HepG2 (cell line): ENCODE measurements around the gene LATS1. TPM values are rescaled to one million over a fixed set of nuclear protein-coding genes. Genes with fewer than 3 reads are reported as not detected.

ENCODE experiments used
- ASH2L ChIP-seq: fragments of 300-600, 200-600 bp; sonication (generic); IDR thresholded peaks from 2 replicates; pipeline ENCODE4 v1.7.0; 2017; ENCODE audit warnings: low read depth, mild to moderate bottlenecking, moderate library complexity, mixed read lengths, low read length; ENCODE audit not compliant: insufficient read length
- CBX1 ChIP-seq: IDR thresholded peaks from one replicate; pipeline ENCODE4 v1.6.1; 2016; ENCODE audit warnings: antibody characterized with exemption, low read depth
- CCAR2 ChIP-seq: fragments of 200-400 bp; formaldehyde crosslinking; optimal IDR thresholded peaks from 2 replicates; pipeline ENCODE3; 2018; ENCODE audit warnings: low read depth, mild to moderate bottlenecking, low read length, moderate library complexity
- DRAP1 ChIP-seq: IDR thresholded peaks from 2 replicates; pipeline ENCODE4 v1.6.1; 2016; ENCODE audit warnings: missing genetic modification reagents, missing compliant biosample characterization
- HOXA9 ChIP-seq: sonication (generic); formaldehyde crosslinking; IDR thresholded peaks from 2 replicates; pipeline ENCODE4 v1.8.1; 2022; ENCODE audit warnings: missing genetic modification reagents, mild to moderate bottlenecking, moderate library complexity, borderline replicate concordance
- IKZF4 ChIP-seq: sonication (generic); formaldehyde crosslinking; IDR thresholded peaks from 2 replicates; pipeline ENCODE4 v1.5.1; 2020; ENCODE audit warnings: borderline replicate concordance, mild to moderate bottlenecking, low read depth, missing genetic modification reagents; ENCODE audit errors: not compliant biosample characterization
- MEIS2 ChIP-seq: sonication (generic); formaldehyde crosslinking; IDR thresholded peaks from 2 replicates; pipeline ENCODE4 v1.9.0; 2021; ENCODE audit warnings: mild to moderate bottlenecking, missing genetic modification reagents
- MLX ChIP-seq: IDR thresholded peaks from 2 replicates; pipeline ENCODE4 v1.6.1; 2016
- NFIC ChIP-seq: IDR thresholded peaks from 2 replicates; pipeline ENCODE4 v1.6.1; 2012; ENCODE audit warnings: mild to moderate bottlenecking, low read length, inconsistent platforms
- PAXIP1 ChIP-seq: sonication (generic); formaldehyde crosslinking; conservative IDR thresholded peaks from 2 replicates; pipeline ENCODE4 v1.4.0; 2020; ENCODE audit warnings: mild to moderate bottlenecking, missing genetic modification reagents, moderate library complexity
- SRSF9 ChIP-seq: fragments of 200-400 bp; formaldehyde crosslinking; IDR thresholded peaks from 2 replicates; pipeline ENCODE4 v1.6.1; 2018; ENCODE audit warnings: borderline replicate concordance, mild to moderate bottlenecking, low read depth, low read length; ENCODE audit not compliant: insufficient read depth, poor library complexity, severe bottlenecking
- TAF15 ChIP-seq: fragments of 200-400 bp; formaldehyde crosslinking; IDR thresholded peaks from one replicate; pipeline ENCODE4 v1.6.1; 2018; ENCODE audit warnings: mild to moderate bottlenecking, low read depth, low read length; ENCODE audit not compliant: poor library complexity, severe bottlenecking
- ZMYM3 ChIP-seq: sonication (generic); formaldehyde crosslinking; IDR thresholded peaks from 2 replicates; pipeline ENCODE4 v1.5.1; 2020; ENCODE audit warnings: mild to moderate bottlenecking, missing genetic modification reagents
- ZNF10 ChIP-seq: sonication (generic); formaldehyde crosslinking; IDR thresholded peaks from 2 replicates; pipeline ENCODE4 v1.4.0; 2020; ENCODE audit warnings: mild to moderate bottlenecking, low read depth, missing genetic modification reagents, borderline replicate concordance
- ZNF136 ChIP-seq: sonication (generic); formaldehyde crosslinking; IDR thresholded peaks from 2 replicates; pipeline ENCODE4 v1.8.1; 2022; ENCODE audit warnings: low read depth, mild to moderate bottlenecking, moderate library complexity, missing genetic modification reagents
- ZNF251 ChIP-seq: sonication (generic); formaldehyde crosslinking; IDR thresholded peaks from 2 replicates; pipeline ENCODE4 v1.9.0; 2021; ENCODE audit warnings: mild to moderate bottlenecking, missing genetic modification reagents
- ZNF33A ChIP-seq: sonication (generic); formaldehyde crosslinking; IDR thresholded peaks from 2 replicates; pipeline ENCODE4 v1.5.1; 2020; ENCODE audit warnings: missing genetic modification reagents, mild to moderate bottlenecking, moderate library complexity, borderline replicate concordance
- ZNF33B ChIP-seq: sonication (generic); formaldehyde crosslinking; IDR thresholded peaks from 2 replicates; pipeline ENCODE4 v1.5.1; 2020; ENCODE audit warnings: mild to moderate bottlenecking, missing genetic modification reagents
- ZNF441 ChIP-seq: sonication (generic); formaldehyde crosslinking; IDR thresholded peaks from 2 replicates; pipeline ENCODE4 v1.7.0; 2021; ENCODE audit warnings: missing genetic modification reagents, borderline replicate concordance
- ZNF512 ChIP-seq: sonication (generic); formaldehyde crosslinking; IDR thresholded peaks from 2 replicates; pipeline ENCODE4 v1.4.0; 2020; ENCODE audit warnings: mild to moderate bottlenecking, missing genetic modification reagents
- ZNF550 ChIP-seq: sonication (generic); formaldehyde crosslinking; IDR thresholded peaks from 2 replicates; pipeline ENCODE4 v1.4.0; 2020; ENCODE audit warnings: mild to moderate bottlenecking, missing genetic modification reagents, borderline replicate concordance
- ZNF747 ChIP-seq: sonication (generic); formaldehyde crosslinking; IDR thresholded peaks from 2 replicates; pipeline ENCODE4 v1.8.1; 2023; ENCODE audit warnings: missing genetic modification reagents, mild to moderate bottlenecking, borderline replicate concordance
- polyA plus RNA-seq, 8 experiments: library from polyadenylated mRNA; depleted of rRNA in 3 of 8; stranded (reverse) in 7 of 8; unstranded in 1 of 8; fragments of >200 nt; fragmentation: Illumina TruSeq in 4 of 8; extraction: Trizol in 4 of 8; gene quantifications; 2 replicates each; pipeline versions ENCODE4 v1.2.1 to v1.2.3, GENCODE V29; 2011 to 2016; ENCODE audit warnings: low read depth in 4 of 8, missing spikeins in 1 of 8, mixed read lengths in 1 of 8; ENCODE audit not compliant: insufficient read depth in 1 of 8
- total RNA-seq, 5 experiments: library from RNA; depleted of rRNA; stranded (reverse); fragments of >200 nt; fragmentation: Illumina TruSeq; extraction: Trizol; gene quantifications; 2 replicates each; pipeline ENCODE4 v1.2.3, GENCODE V29; 2016; ENCODE audit warnings: low read depth in 1 of 5

Gene LATS1
- total and polyA plus RNA-seq, 2 of the 13 experiments (the other 11 are each of a cell fraction or from before 2014, with no cell fraction given) = 9.9 to 12.6 TPM

- TF ChIP-seq ZNF33B (CRISPR knock-in tag) = peak; percentile 62; the same call in 1 of the 2 replicates
- no peak for TF ChIP-seq SRSF9
- 0 out of 2 replicates have a peak, but pooled peaks have one; percentile 8 for TF ChIP-seq MLX
- TF ChIP-seq ASH2L = peak; percentile 97
- no peak for TF ChIP-seq ZNF550 (CRISPR knock-in tag)
- peak; percentile 86; the same call in 1 of the 2 replicates for TF ChIP-seq MEIS2 (CRISPR knock-in tag)
- peak; percentile 67 for TF ChIP-seq CCAR2
- TF ChIP-seq ZNF441 (CRISPR knock-in tag) = no peak; the same call in 1 of the 2 replicates
- TF ChIP-seq ZNF251 (CRISPR knock-in tag) = no peak
- 0 out of 2 replicates have a peak, but pooled peaks have one; percentile 73 for TF ChIP-seq ZNF747 (CRISPR knock-in tag)
- TF ChIP-seq TAF15 = no peak
- TF ChIP-seq CBX1 = peak; percentile 96
- peak; percentile 87 for TF ChIP-seq DRAP1
- peak; percentile 59 for TF ChIP-seq PAXIP1 (CRISPR knock-in tag)
- no peak for TF ChIP-seq ZNF33A (CRISPR knock-in tag)
- TF ChIP-seq IKZF4 = peak; percentile 88
- no peak for TF ChIP-seq HOXA9 (CRISPR knock-in tag)
- peak; percentile 95 for TF ChIP-seq ZMYM3 (CRISPR knock-in tag)
- TF ChIP-seq ZNF512 (CRISPR knock-in tag) = 0 out of 2 replicates have a peak, but pooled peaks have one; percentile 49
- TF ChIP-seq ZNF10 (CRISPR knock-in tag) = no peak
- peak; percentile 86 for TF ChIP-seq ZNF136 (CRISPR knock-in tag)
- peak; percentile 61; the same call in 1 of the 2 replicates for TF ChIP-seq NFIC
Measured at GRCh38 chr6:149746147-149746946, 28.4 kb upstream of the LATS1 start, which contains the start of gene NUP43 (continued).
